Left lung (tissue), 10 donors: ENCODE data around the gene OLFM4. TPM values are rescaled to one million over a fixed set of nuclear protein-coding genes. Genes with fewer than 3 reads are reported as not detected.

Source experiments
- ATAC-seq: fragments of 200-7000 bp; cut with Tn5 transposase; one replicate; pipeline ENCODE4 v1.9.1; 2020; ENCODE audit warnings: moderate library complexity
- DNase-seq, 4 donors: peaks; one replicate each; pipeline ENCODE4 v3.0.0-alpha.2; 2013 to 2020
- H3K27ac ChIP-seq, 2 donors: fragments of 200-600 bp; sonication (generic) in 1 of 2; one replicate each; pipeline versions ENCODE4 v1.5.0 to v1.8.0; 2020 to 2021
- H3K27me3 ChIP-seq, 2 donors: fragments of 200-600 bp; sonication (generic) in 1 of 2; one replicate each; pipeline versions ENCODE4 v1.5.0 to v1.8.0; 2020 to 2021
- H3K36me3 ChIP-seq, 2 donors: fragments of 200-600 bp; sonication (generic) in 1 of 2; one replicate each; pipeline versions ENCODE4 v1.5.0 to v1.8.0; 2020 to 2021
- H3K4me1 ChIP-seq, 2 donors: fragments of 200-600 bp; one replicate each; pipeline ENCODE4 v1.8.0; 2021
- H3K4me3 ChIP-seq, 2 donors: fragments of 200-600 bp; sonication (generic) in 1 of 2; one replicate each; pipeline versions ENCODE4 v1.5.0 to v1.8.0; 2020 to 2021; ENCODE audit warnings: mild to moderate bottlenecking in 1 of 2
- H3K9me3 ChIP-seq, 2 donors: fragments of 200-600 bp; sonication (generic) in 1 of 2; one replicate each; pipeline versions ENCODE4 v1.5.0 to v1.8.0; 2020 to 2021
- intact Hi-C, 2 donors: fragments of 100-400 bp; cut with DNase I; formaldehyde crosslinking; loops; one replicate each; pipeline versions ENCODE4 v1.11.2 to v1.14.2; 2022
- polyA plus RNA-seq, 6 donors: library from polyadenylated mRNA; unstranded; fragments of 120-200 nt; gene quantifications; one replicate each; pipeline ENCODE4 v1.2.1, GENCODE V29; 2013; ENCODE audit not compliant: insufficient read length in 6 of 6
- total RNA-seq, 2 donors: library from RNA; stranded (reverse); fragmentation: NEBNext Ultra II Directional; extraction: Animal tissue kit (Norgen Biotek cat#: 25700); gene quantifications; one replicate each; pipeline ENCODE4 v1.2.1, GENCODE V29; 2021
- TF ChIP-seq, protein P1 (sequence below), 2 donors: fragments of 200-600 bp; sonication (generic) in 1 of 2; IDR thresholded peaks; one replicate each; pipeline versions ENCODE4 v1.5.0 to v1.8.0; 2021; ENCODE audit warnings: antibody characterized with exemption in 2 of 2
- donor health status: DM: no; HTN: yes; CAD: no.
- donor health status: DM: no; HTN: no; CAD: no.

The OLFM4 gene
- total and polyA plus RNA-seq, 8 donors = 0.09 to 1.6 (median 0.20) TPM

DNA sequence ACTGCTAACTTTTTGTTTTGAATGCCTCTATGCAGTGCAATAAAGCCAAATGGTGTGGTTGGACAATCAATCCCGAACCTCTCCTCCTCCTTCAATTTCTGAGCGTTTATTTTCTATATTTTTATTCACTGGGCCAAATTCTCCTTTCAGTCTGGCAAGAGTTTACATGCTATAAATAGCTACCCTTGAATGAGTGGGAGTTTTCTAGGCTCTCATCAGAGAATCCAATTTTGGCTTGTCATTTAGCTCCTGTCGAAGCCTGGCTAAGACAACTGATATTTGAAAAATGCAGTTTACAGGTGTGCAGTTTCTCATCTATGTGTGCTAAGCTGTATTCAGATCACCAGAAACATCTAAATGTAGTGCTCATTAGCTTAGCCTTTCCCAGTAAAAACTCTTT lies 61.8 kb downstream of the OLFM4 start:
- intact Hi-C loops = no loop called here
- Histone ChIP-seq H3K27ac (no peak overlapping the region), H3K9me3 (no peaks in the 10 kb centered on the region), H3K4me1 (no peaks in the 10 kb centered on the region), H3K27me3 (no peaks in the 10 kb centered on the region), H3K4me3 (no peak overlapping the region), H3K36me3 (no peaks in the 10 kb centered on the region)
- TF ChIP-seq, protein P1, sequence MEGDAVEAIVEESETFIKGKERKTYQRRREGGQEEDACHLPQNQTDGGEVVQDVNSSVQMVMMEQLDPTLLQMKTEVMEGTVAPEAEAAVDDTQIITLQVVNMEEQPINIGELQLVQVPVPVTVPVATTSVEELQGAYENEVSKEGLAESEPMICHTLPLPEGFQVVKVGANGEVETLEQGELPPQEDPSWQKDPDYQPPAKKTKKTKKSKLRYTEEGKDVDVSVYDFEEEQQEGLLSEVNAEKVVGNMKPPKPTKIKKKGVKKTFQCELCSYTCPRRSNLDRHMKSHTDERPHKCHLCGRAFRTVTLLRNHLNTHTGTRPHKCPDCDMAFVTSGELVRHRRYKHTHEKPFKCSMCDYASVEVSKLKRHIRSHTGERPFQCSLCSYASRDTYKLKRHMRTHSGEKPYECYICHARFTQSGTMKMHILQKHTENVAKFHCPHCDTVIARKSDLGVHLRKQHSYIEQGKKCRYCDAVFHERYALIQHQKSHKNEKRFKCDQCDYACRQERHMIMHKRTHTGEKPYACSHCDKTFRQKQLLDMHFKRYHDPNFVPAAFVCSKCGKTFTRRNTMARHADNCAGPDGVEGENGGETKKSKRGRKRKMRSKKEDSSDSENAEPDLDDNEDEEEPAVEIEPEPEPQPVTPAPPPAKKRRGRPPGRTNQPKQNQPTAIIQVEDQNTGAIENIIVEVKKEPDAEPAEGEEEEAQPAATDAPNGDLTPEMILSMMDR (IDR thresholded peaks at IDR 0.05) = no peak
- DNase-seq (no peak), ATAC-seq (no peak)

DNA sequence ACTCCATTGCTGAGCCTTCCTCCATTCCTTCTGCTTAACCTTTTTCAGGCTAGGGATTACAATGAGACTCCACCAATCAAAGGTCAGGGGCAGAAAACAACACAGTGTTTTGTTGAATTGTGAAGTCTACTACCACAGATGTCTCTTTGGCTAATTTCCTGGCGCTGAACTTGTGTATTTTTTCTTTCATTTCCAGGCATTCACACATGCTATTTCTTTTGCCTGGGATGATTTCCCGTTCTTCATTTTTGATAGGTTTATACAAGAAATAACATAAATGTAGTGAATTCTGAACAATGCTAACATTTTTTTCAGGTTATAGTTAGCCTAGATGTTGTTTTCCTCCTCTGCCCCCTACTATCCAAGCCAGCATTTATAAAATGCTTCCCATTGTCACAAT lies 64.3 kb downstream of the OLFM4 start:
- ATAC-seq = no peak
- Histone ChIP-seq H3K27ac (no peak overlapping the region), H3K9me3 (peaks cover 0 to 2% of the 10 kb centered on the region in 2 donors), H3K4me3 (no peak overlapping the region), H3K27me3 (no peaks in the 10 kb centered on the region), H3K4me1 (no peaks in the 10 kb centered on the region), H3K36me3 (no peaks in the 10 kb centered on the region)
- TF ChIP-seq, protein P1 (IDR thresholded peaks at IDR 0.05) = no peak
- DNase-seq = no peak
- intact Hi-C loops = no loop called here

DNA sequence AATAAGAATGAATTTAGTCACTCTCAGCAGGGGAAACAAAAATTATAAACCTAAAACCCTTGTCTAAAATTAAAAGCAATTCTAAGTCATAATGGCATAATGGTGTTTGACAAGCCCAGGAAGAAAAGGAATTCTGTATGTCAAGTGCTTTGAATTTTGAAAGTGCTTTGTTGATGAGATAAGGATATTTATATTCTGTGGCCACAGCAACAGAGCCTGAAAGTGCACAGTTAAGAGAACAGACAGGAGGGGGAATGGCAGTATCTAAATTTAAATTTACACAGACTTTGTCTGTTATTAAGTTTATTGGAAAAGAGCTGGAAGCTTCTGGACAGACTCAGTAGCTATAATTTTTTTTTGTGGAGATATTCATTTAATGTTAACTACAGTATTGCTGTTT lies 69.8 kb downstream of the OLFM4 start:
- ATAC-seq (no peak), DNase-seq (peak in 1 of 4 donors; percentile 21)
- intact Hi-C loops = no loop called here
- no peaks in the 10 kb centered on the region for H3K27me3 ChIP-seq
- no peak overlapping the region for H3K27ac ChIP-seq
- TF ChIP-seq, protein P1 (IDR thresholded peaks at IDR 0.05) = no peak
- peaks cover 0 to 2% of the 10 kb centered on the region in 2 donors for H3K9me3 ChIP-seq
- no peaks in the 10 kb centered on the region for H3K4me1 ChIP-seq
- H3K4me3 ChIP-seq = no peak overlapping the region
- no peaks in the 10 kb centered on the region for H3K36me3 ChIP-seq

DNA sequence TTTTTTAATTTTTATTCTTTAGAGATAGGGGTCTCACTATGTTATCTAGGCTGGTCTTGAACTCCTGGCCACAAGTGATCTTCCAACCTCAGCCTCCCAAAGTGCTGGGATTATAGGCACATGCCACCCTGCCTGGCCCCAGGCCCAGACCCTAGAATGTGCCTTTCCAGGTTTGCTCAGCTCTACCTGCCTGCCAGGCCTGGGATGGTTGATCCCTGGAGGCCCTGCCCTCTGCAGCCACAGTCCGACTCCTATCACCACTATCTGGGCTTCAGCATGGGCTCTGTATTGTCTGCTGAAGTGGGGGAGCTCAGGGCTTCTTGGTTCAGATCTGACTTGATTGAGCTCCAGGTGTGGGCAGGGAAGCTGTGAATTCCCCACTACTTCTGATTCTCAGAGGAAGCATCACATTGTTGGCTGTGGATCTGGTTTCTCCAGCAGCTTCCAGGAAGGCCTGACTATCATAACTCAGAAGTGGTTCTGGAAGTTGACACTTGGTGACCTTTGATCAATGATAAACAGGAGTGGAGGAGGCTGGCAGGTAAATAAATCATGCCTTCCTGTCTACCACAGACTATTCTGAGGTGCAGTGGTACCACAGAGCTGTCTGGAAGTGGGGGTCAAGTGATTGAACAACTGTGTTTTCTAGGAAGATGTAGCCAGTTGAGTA lies 71.9 kb downstream of the OLFM4 start:
- no peaks in the 10 kb centered on the region for H3K36me3 ChIP-seq

More for the DNA sequence above, 71.9 kb downstream of the OLFM4 start:
- Histone ChIP-seq H3K9me3 (peaks cover 0 to 2% of the 10 kb centered on the region in 2 donors), H3K27ac (no peak overlapping the region), H3K4me3 (no peak overlapping the region), H3K27me3 (no peaks in the 10 kb centered on the region), H3K4me1 (no peaks in the 10 kb centered on the region)
- TF ChIP-seq, protein P1 (IDR thresholded peaks at IDR 0.05) = no peak
- intact Hi-C loops = no loop called here
- ATAC-seq (no peak), DNase-seq (peak in 1 of 4 donors; percentile 33)

Other genes with a start within 250 kb of the OLFM4 start
- not detected for gene PCDH8, start 180.2 kb upstream of the OLFM4 start, total RNA-seq
- gene PCDH8, start 180.2 kb upstream of the OLFM4 start, polyA plus RNA-seq = under 1 TPM in 2 of 6 donors, not detected in 4; 0.11 to 0.14 TPM